ENCODE results near the gene PSMD1.

DNA sequence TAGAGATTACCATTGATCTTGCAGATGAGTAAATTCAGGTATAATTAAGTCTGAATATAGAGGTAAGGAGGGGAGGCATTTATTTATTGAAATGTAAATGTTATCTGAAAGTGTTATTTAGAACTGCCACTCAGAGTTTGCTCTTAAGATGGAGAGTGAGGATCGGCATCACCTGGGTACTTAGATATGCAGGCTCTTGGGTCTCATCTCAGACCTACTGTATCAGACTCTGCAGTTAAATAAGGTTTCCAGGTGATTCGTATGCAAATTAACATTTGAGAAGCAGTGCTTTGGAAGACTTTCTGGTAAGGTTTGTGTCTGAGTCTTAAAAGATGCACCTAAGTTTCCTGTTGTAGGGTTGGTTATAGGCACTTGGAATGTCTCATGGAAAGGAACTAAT lies 59.0 kb downstream of the PSMD1 start:
- TF ChIP-seq EZH2 (IDR thresholded peaks at IDR 0.05; ENCODE audit: insufficient read depth, poor library complexity, severe bottlenecking) (no peak), EZH2phosphoT487 (IDR thresholded peaks at IDR 0.05; ENCODE audit: insufficient read depth, low read depth) (no peak)

Measured in GM23248 (cell line).